HepG2 (cell line): ENCODE measurements around the gene FNDC4. TPM values are rescaled to one million over a fixed set of nuclear protein-coding genes. Genes with fewer than 3 reads are reported as not detected.

Experiments used
- KLF15 ChIP-seq: sonication (generic); formaldehyde crosslinking; IDR thresholded peaks from 2 replicates; pipeline ENCODE4 v1.8.1; 2023; ENCODE audit warnings: borderline replicate concordance, mild to moderate bottlenecking, inconsistent platforms, missing genetic modification reagents, mixed read lengths
- PLRG1 ChIP-seq: fragments of 450-650 bp; conservative IDR thresholded peaks from 2 replicates; pipeline ENCODE4 v1.6.1; 2016
- RELA ChIP-seq: sonication (generic); formaldehyde crosslinking; IDR thresholded peaks from 2 replicates; pipeline ENCODE4 v1.4.0; 2020; ENCODE audit warnings: missing genetic modification reagents
- TAF15 ChIP-seq: fragments of 200-400 bp; formaldehyde crosslinking; IDR thresholded peaks from one replicate; pipeline ENCODE4 v1.6.1; 2018; ENCODE audit warnings: mild to moderate bottlenecking, low read depth, low read length; ENCODE audit not compliant: poor library complexity, severe bottlenecking
- ZNF776 ChIP-seq: sonication (generic); formaldehyde crosslinking; IDR thresholded peaks from 2 replicates; pipeline ENCODE4 v1.4.0; 2020; ENCODE audit warnings: mild to moderate bottlenecking, missing genetic modification reagents
- polyA plus RNA-seq, 8 experiments: library from polyadenylated mRNA; depleted of rRNA in 3 of 8; stranded (reverse) in 7 of 8; unstranded in 1 of 8; fragments of >200 nt; fragmentation: Illumina TruSeq in 4 of 8; extraction: Trizol in 4 of 8; gene quantifications; 2 replicates each; pipeline versions ENCODE4 v1.2.1 to v1.2.3, GENCODE V29; 2011 to 2016; ENCODE audit warnings: low read depth in 4 of 8, missing spikeins in 1 of 8, mixed read lengths in 1 of 8; ENCODE audit not compliant: insufficient read depth in 1 of 8
- total RNA-seq, 5 experiments: library from RNA; depleted of rRNA; stranded (reverse); fragments of >200 nt; fragmentation: Illumina TruSeq; extraction: Trizol; gene quantifications; 2 replicates each; pipeline ENCODE4 v1.2.3, GENCODE V29; 2016; ENCODE audit warnings: low read depth in 1 of 5
- TF ChIP-seq, protein P1 (sequence below): sonication (generic); formaldehyde crosslinking; IDR thresholded peaks from 2 replicates; pipeline ENCODE4 v1.4.0; 2020; ENCODE audit warnings: missing genetic modification reagents
- TF ChIP-seq, protein P2 (sequence below): sonication (generic); formaldehyde crosslinking; IDR thresholded peaks from 2 replicates; pipeline ENCODE4 v1.5.0; 2020; ENCODE audit warnings: mild to moderate bottlenecking, low read depth, missing genetic modification reagents, borderline replicate concordance
- TF ChIP-seq, protein P3 (sequence below): sonication (generic); IDR thresholded peaks from 2 replicates; pipeline ENCODE4 v1.6.1; 2016; ENCODE audit warnings: low read depth, borderline replicate concordance
- TF ChIP-seq, protein P4 (sequence below): sonication (generic); formaldehyde crosslinking; IDR thresholded peaks from 2 replicates; pipeline ENCODE4 v1.4.0; 2020; ENCODE audit warnings: missing genetic modification reagents, mild to moderate bottlenecking, borderline replicate concordance
- TF ChIP-seq, protein P5 (sequence below), 2 experiments: sonication (generic) in 1 of 2; formaldehyde crosslinking in 1 of 2; IDR thresholded peaks; 2 replicates each; pipeline versions ENCODE4 v1.6.1 to v1.9.0; 2014 to 2022; ENCODE audit warnings: antibody characterized with exemption in 1 of 2, borderline replicate concordance in 1 of 2, inconsistent platforms in 1 of 2, low read depth in 1 of 2, missing genetic modification reagents in 1 of 2

The FNDC4 gene
- total and polyA plus RNA-seq, 2 of the 13 experiments (the other 11 are each of a cell fraction or from before 2014, with no cell fraction given) = 9.0 to 17.4 TPM

DNA sequence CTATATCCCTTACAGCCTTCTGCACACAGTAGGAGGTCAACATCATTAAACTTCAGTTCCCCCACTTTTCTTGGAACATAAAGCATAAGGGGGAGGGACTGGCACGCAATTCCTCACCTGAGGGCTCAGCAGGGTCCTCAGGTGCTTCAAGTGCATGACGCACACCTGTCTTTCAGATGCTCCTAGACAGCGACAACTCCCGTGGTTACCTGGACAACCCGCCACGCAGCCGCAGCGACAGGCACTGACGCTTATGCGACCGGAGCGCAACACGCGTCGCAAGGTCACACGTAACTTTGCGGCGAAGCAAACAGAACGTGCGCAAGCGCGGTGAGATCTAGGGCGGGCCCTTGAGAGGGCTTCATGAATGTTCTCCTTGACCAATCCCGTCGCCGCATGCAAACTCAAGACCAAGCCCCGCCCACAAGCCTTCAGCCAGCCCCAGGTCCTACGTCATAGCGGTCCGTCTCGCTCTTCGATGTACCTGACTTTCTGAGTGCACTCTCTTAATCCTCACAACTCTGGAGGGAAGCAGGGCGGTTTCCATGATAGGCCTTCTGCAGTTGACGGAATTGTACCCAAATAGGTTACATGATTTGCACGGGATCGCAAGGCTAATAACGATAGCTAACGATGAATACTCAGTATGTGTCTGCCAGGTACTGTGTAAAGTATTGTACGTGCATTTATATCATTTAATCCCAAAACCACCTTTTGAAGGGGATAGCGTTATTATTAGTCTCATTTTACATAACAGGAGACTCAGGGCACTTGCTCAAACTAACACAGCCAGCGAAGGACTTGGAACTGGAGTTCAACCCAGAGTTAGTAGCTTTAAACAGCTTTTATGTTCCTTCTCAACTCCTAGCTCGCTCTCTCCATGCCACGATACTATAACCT lies 5.3 kb downstream of the FNDC4 start, which contains the start of gene IFT172 (continued):
- TF ChIP-seq, protein P1, sequence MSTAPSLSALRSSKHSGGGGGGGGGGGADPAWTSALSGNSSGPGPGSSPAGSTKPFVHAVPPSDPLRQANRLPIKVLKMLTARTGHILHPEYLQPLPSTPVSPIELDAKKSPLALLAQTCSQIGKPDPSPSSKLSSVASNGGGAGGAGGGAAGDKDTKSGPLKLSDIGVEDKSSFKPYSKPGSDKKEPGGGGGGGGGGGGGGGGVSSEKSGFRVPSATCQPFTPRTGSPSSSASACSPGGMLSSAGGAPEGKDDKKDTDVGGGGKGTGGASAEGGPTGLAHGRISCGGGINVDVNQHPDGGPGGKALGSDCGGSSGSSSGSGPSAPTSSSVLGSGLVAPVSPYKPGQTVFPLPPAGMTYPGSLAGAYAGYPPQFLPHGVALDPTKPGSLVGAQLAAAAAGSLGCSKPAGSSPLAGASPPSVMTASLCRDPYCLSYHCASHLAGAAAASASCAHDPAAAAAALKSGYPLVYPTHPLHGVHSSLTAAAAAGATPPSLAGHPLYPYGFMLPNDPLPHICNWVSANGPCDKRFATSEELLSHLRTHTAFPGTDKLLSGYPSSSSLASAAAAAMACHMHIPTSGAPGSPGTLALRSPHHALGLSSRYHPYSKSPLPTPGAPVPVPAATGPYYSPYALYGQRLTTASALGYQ = no peak
- TF ChIP-seq, protein P2, sequence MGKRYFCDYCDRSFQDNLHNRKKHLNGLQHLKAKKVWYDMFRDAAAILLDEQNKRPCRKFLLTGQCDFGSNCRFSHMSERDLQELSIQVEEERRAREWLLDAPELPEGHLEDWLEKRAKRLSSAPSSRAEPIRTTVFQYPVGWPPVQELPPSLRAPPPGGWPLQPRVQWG (CRISPR knock-in tag) = no peak
- TF ChIP-seq TAF15 (peak; percentile 46), PLRG1 (no peak), ZNF776 (CRISPR knock-in tag) (no peak), KLF15 (no peak), RELA (CRISPR knock-in tag) (no peak; the same call in 1 of the 2 replicates)
- TF ChIP-seq, protein P3, sequence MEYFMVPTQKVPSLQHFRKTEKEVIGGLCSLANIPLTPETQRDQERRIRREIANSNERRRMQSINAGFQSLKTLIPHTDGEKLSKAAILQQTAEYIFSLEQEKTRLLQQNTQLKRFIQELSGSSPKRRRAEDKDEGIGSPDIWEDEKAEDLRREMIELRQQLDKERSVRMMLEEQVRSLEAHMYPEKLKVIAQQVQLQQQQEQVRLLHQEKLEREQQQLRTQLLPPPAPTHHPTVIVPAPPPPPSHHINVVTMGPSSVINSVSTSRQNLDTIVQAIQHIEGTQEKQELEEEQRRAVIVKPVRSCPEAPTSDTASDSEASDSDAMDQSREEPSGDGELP = peak; percentile 76; the same call in 1 of the 2 replicates
- TF ChIP-seq, protein P4, sequence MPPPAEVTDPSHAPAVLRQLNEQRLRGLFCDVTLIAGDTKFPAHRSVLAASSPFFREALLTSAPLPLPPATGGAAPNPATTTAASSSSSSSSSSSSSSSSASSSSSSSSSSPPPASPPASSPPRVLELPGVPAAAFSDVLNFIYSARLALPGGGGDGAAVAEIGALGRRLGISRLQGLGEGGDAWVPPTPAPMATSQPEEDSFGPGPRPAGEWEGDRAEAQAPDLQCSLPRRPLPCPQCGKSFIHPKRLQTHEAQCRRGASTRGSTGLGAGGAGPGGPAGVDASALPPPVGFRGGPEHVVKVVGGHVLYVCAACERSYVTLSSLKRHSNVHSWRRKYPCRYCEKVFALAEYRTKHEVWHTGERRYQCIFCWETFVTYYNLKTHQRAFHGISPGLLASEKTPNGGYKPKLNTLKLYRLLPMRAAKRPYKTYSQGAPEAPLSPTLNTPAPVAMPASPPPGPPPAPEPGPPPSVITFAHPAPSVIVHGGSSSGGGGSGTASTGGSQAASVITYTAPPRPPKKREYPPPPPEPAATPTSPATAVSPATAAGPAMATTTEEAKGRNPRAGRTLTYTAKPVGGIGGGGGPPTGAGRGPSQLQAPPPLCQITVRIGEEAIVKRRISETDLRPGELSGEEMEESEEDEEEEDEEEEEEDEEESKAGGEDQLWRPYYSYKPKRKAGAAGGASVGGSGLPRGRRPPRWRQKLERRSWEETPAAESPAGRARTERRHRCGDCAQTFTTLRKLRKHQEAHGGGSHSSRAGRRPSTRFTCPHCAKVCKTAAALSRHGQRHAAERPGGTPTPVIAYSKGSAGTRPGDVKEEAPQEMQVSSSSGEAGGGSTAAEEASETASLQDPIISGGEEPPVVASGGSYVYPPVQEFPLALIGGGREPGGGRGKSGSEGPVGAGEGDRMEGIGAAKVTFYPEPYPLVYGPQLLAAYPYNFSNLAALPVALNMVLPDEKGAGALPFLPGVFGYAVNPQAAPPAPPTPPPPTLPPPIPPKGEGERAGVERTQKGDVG (CRISPR knock-in tag) = peak; percentile 84; the same call in 1 of the 2 replicates
- TF ChIP-seq, protein P5, sequence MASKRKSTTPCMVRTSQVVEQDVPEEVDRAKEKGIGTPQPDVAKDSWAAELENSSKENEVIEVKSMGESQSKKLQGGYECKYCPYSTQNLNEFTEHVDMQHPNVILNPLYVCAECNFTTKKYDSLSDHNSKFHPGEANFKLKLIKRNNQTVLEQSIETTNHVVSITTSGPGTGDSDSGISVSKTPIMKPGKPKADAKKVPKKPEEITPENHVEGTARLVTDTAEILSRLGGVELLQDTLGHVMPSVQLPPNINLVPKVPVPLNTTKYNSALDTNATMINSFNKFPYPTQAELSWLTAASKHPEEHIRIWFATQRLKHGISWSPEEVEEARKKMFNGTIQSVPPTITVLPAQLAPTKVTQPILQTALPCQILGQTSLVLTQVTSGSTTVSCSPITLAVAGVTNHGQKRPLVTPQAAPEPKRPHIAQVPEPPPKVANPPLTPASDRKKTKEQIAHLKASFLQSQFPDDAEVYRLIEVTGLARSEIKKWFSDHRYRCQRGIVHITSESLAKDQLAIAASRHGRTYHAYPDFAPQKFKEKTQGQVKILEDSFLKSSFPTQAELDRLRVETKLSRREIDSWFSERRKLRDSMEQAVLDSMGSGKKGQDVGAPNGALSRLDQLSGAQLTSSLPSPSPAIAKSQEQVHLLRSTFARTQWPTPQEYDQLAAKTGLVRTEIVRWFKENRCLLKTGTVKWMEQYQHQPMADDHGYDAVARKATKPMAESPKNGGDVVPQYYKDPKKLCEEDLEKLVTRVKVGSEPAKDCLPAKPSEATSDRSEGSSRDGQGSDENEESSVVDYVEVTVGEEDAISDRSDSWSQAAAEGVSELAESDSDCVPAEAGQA (IDR thresholded peaks at IDR 0.05; ENCODE audit: low read depth) = peak; percentile 97
- TF ChIP-seq, protein P5 (CRISPR knock-in tag; IDR thresholded peaks at IDR 0.05; ENCODE audit: borderline replicate concordance) = no peak
